GM19025 (cell line): ENCODE data around the gene TMCC3.
"Not testable (repeated sequence)": the region's sequence is repeated elsewhere in the genome, so short reads cannot be mapped to it uniquely, and the experiment has no call there.

Source experiments
- ATAC-seq: cut with Tn5 transposase; IDR thresholded peaks from one replicate; pipeline ENCODE4 v1.9.1; 2021; ENCODE audit warnings: mild to moderate bottlenecking, low read depth, moderate library complexity; ENCODE audit not compliant: unreplicated experiment

Gene TMCC3

GRCh38 chr12:94650143-94651056 lies at the start of gene TMCC3:
Gene TMCC3 (minus strand): TSS chr12:94650557. CDS start chr12:94650430, 127 bp downstream.
- ATAC-seq = peak; percentile 77

- no peak for ATAC-seq
Observed at GRCh38 chr12:94699801-94700200, 49.4 kb upstream of the TMCC3 start.

GRCh38 chr12:94698578-94698977 lies 48.2 kb upstream of the TMCC3 start:
- ATAC-seq = no peak

GRCh38 chr12:94697631-94698030 lies 47.3 kb upstream of the TMCC3 start:
- ATAC-seq = no peak

- no peak for ATAC-seq
Observed at GRCh38 chr12:94694732-94695131, 44.4 kb upstream of the TMCC3 start.

GRCh38 chr12:94692826-94693225 lies 42.5 kb upstream of the TMCC3 start:
- ATAC-seq = not testable (repeated sequence)

GRCh38 chr12:94690198-94690771 lies 39.9 kb upstream of the TMCC3 start:
- no peak for ATAC-seq

- peak; percentile 12 for ATAC-seq
Observed at GRCh38 chr12:94689646-94690036, 39.3 kb upstream of the TMCC3 start.

GRCh38 chr12:94689002-94689645 lies 38.8 kb upstream of the TMCC3 start:
- ATAC-seq = peak; percentile 67

- no peak for ATAC-seq
Observed at GRCh38 chr12:94687891-94688290, 37.5 kb upstream of the TMCC3 start.

GRCh38 chr12:94686834-94687628 lies 36.7 kb upstream of the TMCC3 start:
- ATAC-seq = no peak

GRCh38 chr12:94684416-94685142 lies 34.2 kb upstream of the TMCC3 start:
- ATAC-seq = no peak

- no peak for ATAC-seq
Observed at GRCh38 chr12:94679554-94680195, 29.3 kb upstream of the TMCC3 start.

GRCh38 chr12:94678849-94679248 lies 28.5 kb upstream of the TMCC3 start:
- ATAC-seq = no peak

GRCh38 chr12:94678379-94678778 lies 28.0 kb upstream of the TMCC3 start:
- no peak for ATAC-seq

GRCh38 chr12:94677778-94678177 lies 27.4 kb upstream of the TMCC3 start:
- ATAC-seq = no peak

- ATAC-seq = no peak
Observed at GRCh38 chr12:94676922-94677321, 26.6 kb upstream of the TMCC3 start.

- peak; percentile 52 for ATAC-seq
Observed at GRCh38 chr12:94676031-94676641, 25.8 kb upstream of the TMCC3 start.

- no peak for ATAC-seq
Observed at GRCh38 chr12:94674835-94675234, 24.5 kb upstream of the TMCC3 start.
